NCI-H82 treated with DMSO at 0.1 percent for 48 hours (cell line): ENCODE measurements around the gene POLN.

Experiments
- DNase-seq: peaks from one replicate; lab custom pipeline; 2025; ENCODE audit not compliant: unreplicated experiment; lab: John Stamatoyannopoulos, UW

The POLN gene

DNA sequence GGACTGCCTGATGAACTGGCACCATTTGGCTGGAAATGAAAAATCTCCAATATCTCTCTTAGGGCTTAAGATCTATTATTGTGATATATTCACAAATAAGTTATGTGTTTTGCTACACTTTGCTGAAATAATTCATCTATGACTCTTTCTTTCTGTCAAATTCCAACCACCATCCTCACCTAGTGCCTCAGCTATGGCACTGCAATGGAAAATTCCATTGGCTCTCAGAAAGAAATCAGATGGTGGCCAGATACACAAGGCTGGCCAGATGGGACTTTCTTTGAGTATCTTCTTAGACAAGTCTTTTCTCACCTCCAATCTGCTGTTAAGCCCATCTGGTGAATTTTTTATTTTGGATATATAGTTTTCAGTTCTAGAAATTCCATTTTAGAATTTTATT lies 154.8 kb downstream of the POLN start:
- no peak for DNase-seq

DNA sequence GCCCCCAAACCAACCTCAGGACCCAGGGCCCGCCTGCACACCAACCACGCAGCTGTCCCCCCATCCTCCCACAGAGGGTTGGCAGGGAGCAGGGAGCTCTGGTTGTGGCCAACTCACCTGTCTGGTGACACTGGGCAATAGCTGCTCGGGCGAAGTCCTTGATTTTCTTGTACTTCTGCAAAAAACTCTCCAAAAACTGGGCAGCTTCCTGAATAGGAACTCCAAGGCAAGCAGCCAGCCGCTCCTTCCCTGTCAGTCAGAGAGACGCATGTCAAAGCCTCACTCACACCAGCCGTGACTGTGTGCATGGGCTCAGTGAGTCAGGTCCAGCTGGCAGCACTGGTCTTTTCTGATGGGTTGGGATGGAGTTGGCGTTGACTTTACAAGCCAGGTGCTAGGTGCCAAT lies 156.4 kb downstream of the POLN start:
- no peak for DNase-seq

DNA sequence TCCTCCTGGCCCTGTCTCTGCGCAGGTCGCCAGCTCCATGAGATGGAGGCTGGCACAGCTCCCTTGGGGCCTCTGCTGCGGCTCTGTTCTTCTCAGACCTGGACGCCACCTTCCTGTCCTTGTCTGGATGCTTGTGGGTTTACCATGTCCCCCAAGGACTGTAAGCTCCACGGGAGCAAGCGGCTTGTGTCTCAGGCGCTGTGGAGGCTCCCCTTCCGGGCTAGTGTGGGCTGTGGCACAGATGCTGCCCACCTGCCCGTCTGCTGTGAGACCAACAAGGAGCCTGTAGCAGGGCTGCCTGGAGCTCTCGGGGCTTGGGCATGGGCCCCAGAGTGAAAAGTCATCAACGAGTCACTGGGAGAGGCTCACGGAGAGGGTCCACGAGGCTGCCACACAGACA lies 157.6 kb downstream of the POLN start:
- no peak for DNase-seq

DNA sequence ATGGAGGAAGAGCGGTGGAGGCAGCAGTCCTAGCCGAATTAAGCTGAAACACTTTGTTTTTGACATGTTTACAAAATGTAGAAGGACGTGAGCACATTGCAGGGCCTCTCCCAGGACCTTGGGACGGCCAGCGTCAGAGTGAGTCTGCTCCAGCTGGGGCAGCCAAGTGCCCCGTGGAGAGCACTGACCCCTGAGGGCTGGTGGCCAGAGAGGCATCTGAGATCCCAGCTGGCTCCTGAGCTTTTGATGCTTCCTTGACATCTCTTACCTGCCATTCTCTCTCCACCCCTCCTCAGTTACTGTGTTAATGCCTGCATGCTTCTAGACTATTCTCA lies 158.1 kb downstream of the POLN start:
- DNase-seq, result no peak

DNA sequence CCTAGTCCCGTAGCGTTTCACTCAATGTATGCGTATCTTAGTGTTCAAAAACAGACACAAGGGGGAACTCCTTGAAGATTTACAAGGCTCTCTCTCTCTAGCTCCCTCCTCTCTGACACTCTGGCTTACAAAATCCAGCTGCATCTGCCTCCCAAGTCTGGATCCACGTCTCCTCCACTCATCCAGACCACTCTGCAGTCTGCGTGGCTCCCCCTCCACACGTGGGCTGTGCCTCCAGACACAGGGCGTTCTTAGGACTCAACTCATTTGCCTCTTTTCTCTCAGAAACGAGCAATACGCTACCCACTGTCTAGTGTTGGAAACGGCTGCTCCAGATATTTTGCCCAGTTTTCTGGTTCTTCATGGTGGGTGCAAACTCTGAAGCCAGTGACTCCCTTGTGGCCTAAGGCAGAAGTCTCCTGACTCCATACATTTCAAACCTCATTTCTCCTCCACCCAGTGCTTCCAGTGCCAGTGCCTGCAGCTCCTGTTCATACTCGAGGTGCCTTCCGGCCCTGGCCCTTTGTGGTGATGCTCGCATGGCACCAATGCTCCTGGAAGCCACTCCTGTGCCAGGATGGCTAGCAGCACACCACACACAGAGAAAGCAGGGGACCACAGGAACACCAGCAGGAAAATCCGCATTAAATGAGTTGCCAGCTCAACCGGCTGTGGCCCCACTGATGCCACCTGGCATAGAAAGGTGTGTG lies 158.7 kb downstream of the POLN start:
- no peak for DNase-seq

DNA sequence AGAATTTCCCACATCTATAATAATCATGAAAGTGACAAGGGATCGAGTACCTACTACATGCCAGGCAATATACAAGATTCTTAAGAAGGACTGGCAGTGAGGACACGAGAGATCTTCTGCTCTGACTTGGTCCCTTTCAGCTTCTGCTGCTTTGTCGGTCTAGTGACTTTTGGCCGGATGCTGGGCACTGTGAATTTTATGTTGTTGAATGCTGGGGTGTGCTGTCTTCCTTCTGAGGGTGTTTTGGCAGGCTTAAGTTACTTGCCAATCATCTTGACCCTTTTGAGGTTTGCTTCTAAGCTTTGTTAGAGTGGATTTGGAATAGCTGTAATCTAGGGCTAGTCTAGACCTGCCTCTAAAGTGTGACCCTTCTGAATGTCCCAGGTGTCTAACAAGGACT lies 159.3 kb downstream of the POLN start:
- no peak for DNase-seq

DNA sequence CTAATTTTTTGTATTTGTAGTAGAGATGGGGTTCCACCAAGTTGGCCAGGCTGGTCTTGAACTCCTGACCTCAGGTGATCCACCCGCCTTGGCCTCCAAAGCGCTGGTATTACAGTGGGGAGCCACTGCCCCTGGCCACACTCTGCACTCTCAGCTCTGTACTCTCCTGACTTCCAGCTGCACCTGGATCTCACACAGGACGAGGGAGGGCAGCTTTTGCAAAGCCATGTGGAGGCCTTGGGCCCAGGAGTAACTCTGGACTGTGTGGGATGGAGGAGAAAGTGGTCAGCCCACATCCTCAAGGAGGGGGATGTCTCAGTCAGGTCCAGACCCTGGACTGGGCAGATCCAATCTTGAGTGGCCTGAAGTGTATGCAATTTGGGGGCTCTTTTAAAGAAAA lies 159.8 kb downstream of the POLN start:
- DNase-seq, result no peak

DNA sequence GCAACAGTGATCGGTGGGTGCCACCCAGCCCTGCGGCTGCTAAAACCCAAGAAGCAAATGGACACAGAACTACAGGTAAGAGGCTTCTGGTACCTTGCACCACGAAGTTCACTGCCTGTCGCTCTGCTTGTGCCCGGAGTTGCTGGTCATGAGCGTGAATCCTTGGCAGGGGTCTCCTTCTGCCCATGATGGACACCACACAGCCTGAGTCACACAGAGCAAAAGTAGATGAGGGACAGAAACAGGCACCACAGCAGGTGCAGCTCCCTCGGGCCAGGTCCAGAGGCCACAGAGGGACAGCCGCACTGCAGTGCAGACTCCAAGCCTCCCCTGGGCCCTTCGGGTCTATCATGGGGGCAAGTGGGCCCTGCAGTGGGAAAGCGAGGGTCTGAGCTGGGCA lies 160.4 kb downstream of the POLN start:
- no peak for DNase-seq

DNA sequence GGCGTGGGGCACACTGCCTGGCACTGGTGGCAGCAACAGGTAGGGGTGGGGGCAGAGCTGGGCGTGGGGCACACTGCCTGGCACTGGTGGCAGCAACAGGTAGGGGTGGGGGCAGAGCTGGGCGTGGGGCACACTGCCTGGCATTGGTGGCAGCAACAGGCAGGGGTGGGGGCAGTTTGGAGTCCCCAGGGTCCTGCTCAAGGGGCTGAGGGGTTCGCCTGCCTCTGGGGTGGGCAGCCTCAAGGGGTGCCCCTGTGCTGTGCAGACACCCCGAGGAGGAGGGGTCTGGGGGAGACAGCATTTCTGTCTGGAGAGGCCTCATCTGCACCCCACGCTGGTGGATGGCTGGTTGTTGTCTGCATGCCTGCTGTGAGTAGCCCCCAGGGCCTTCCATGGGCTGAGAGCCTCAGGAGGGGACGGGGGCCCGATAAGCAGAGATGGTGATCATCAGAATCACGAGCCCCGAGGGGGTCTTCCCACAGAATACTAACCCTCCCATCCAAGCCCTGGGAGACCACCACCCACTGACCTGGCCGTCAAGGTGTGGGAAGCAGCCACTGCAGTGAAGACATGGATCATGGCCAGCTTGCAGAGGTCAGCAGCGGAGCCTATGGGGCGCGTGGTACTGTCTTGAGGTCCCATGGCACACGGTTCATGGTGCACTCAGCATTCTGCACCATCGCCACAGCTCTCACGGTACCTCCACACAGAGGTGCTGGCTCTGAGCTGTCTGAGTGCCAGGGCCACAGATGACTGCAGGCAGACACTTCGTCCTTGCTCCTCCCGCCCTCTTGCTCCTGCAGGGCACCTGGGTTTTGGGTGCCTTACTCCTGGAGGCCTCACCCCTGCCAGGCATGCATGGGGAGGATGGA lies 161.3 kb downstream of the POLN start:
- DNase-seq, result no peak

DNA sequence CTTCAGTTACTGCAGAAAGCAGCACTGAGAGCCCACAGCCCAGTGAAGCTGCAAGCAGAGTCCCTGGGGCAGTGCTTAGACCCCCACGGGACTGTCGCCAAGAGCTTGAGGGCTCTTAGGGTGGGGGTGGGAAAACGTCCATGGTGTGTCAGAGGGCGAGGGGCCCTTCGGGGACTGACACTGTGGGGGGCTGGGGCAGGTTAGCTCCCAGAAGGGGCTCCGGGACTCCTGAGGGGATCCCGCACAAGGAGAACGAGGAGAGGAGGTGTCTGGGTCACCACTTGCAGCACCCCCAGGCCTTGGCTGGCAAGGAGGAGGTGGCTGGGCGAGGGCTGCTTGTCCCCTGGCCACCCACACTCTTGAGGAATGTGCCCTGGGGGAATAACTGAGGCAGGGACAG lies 162.0 kb downstream of the POLN start:
- no peak for DNase-seq

DNA sequence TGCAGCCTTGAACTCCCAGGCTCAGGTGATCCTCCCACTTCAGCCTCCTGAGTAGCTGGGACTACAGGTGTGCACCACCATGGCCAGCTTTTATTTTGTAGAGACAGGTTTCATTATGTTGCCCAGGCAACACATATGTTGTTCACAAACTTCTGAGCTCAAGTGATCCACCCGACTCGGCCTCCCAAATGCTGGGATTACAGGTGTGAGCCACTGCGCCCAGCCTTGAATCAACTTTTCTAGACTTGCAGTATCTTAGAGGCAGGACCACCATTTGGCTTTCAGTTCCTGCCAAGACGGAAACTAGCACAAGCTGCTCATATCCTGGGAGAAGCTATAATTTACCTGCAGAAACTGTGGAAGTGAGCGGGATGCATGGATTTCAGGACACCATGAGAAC lies 162.9 kb downstream of the POLN start:
- DNase-seq, result no peak

DNA sequence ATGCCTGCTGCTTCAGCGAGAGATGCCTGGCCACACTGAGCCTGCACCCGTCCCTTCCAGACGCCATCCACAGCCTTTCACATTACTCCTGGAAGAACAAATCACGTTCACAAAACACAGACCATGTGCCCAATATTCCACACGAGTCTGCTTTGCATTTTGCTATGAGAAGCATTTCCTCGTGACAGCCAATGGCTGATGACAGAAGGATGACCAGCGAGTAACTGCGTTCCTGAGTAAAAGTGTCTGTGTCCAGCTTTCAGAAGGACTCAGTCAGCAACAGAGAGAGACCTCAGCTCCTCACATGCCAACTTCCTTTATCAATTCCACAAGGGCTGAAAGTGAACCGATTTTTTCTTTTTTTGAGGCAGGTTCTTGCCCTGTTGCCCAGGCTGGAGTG lies 163.3 kb downstream of the POLN start:
- DNase-seq, result no peak

DNA sequence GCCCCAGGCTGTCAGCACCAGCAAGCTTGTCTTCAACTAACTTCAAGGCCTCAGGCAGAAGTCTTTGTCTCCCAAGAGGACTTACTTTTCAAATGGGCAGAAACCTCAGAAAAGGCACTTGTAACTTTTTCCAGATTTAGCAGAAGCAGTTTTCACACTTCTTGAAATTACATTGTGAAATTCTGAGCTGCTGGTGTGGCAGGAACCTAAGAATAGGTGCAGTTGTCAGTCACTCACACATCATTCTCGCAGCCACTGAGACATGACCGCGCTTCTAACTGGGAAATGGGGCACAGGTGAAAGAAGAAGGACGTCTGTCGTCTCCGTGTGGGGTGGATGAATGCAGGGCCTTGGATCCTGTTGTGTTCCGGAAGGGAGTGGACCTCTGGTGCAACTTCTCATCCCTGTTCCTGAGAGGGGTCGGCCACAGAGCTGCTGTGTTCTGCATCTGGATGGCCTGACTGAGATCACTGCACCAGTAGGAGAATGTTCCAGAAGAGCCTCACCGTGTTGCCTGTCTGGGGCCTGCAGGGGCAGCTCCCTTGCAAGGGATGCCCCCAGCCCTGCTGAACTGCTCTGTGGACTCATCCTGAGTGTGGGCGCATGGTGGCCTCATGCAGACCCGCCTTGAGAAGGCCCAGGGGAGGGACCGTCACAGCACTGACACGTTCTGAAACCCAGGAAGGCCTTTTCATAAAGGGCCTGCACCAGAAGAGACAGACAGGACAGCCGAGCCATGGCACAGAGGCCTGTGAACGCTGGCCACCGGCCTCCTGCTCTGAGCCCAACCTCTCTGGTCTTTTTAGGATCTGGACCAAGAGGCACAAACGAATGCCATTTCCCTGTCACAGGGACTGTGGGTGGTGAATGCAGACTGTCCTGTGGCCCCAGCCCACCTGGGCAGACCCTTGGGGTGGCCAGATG lies 164.1 kb downstream of the POLN start:
- DNase-seq, result no peak

DNA sequence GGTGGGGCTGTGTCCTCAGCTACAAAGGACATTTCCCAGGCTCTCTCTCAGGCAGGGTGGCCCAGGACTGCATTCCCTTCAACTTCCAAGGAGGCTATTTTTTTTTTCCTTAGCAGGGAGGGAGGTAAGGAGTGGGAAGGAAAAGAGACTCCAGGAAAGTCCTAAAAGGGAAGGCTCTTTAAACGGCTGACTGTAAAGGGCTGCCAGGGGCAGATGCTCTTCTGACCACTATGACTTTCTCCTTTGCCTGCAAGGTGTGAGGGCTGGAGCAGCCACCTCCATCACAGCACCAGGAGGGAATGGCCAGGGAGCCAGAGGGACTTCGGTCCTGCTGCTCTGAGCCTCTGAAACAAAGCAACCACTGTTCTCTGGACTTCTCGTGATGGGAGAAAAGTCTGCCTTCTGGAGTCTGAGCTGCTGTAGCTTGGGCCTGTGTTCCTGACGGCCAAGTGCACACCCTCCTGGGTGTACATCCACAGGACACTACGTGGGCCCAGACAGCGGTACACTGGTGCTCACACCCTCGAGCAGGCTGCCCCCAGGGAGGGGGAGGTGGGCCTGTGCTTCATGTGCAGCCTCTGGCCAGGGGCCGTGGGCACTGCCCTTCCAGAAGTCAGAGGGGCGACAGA lies 164.9 kb downstream of the POLN start:
- DNase-seq, result no peak

DNA sequence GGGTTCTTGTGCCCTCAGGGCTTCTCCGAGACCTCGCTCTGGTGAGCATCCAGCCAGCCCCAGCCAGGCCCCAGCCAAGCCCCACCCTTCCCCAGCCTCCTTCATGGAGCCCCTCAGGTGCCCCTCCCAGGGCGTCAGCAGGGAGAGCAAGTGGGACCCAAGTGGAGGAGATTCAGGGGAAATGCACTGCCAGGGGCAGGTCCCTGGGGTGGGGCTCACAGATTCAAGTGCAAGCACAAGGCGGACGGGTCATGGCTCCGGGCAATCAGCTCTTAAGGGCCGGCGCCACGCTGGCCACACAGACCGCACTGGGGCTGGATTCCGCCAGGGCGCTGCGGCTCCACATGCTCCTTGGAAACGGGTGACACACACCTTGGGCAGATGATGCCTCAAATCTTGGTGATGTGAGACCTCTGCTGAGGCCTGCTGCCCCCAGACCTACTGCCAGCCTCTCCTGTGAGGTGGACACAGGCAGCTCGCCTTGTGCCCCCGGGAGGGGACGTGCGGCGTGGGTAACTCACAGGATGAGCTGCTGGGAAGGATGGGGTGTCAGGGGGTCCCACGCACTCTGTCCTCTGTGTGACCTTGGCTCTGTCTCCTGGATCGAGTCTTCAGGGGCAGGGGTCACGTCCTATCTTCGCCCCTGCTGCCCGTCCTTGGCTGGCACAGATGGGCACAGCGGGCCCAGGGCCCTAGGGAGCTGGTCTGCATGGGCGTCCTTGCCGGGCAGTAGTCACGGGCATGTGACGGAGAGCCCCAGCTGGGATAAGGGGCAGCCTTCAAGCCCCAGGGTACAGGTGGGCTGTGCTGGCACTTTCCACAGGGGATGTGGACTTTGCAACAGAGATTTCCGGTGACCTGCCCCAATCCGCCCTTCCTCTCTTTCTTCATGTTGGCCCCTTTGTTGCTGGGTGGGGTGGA lies 165.7 kb downstream of the POLN start:
- DNase-seq, result no peak

DNA sequence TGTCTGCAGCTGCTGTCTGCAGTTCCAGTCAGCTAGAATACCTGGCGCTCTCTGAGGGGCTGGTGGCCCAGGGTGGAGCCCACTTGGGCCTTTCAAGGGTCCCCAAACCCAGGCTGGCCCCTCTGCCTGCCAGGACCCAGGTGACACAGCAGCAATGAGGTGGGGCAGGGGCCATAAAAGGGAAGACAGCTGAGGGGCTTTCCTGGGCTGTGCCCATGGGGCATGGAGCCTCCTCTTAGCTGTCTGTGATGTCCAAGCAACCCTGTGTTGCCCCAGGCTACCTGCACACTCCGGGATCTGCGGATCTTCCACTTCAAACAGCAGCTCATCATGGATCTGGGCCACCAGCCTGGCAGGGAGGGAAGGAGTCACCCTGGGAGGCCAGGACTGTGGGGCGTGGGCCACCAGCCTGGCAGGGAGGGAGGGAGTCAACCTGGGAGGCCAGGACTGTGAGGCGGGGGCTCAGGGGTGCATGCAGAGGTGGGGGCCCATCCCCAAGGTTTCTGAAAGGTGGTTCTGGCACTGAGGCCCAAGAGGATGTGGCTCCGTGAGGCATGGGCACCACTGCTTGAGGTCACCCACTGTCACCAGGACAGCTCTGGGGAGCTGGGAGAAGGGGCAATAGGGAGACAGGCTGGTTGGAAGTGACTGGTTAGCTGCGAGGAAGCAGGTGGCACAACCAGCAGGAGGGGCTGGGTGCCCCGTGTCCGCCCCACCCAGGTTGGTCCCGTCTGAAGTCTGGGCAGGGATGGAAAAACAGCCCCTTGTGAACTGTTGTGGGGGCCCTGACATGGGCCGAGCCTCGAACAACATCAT lies 166.5 kb downstream of the POLN start:
- DNase-seq, result no peak

DNA sequence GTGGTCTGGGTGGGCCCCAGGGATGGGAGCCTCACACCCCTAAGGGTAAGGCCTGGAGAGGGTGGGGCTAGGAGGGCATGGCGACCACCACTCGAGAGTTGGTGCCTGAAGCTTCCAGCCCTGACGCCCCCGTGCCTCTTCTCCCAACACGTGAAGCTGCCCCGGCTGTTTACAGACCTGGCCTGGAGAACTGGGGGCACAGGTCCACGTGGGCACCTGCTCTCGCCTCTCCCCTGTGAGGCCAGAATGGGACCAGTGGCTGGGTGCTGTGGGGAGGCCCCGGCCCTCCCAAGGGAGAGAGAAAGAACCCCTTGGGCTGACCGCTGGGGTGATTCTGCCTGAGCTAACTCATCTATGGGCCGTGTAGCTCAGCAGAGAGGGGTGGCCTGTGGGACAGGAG lies 167.3 kb downstream of the POLN start:
- DNase-seq, result no peak

DNA sequence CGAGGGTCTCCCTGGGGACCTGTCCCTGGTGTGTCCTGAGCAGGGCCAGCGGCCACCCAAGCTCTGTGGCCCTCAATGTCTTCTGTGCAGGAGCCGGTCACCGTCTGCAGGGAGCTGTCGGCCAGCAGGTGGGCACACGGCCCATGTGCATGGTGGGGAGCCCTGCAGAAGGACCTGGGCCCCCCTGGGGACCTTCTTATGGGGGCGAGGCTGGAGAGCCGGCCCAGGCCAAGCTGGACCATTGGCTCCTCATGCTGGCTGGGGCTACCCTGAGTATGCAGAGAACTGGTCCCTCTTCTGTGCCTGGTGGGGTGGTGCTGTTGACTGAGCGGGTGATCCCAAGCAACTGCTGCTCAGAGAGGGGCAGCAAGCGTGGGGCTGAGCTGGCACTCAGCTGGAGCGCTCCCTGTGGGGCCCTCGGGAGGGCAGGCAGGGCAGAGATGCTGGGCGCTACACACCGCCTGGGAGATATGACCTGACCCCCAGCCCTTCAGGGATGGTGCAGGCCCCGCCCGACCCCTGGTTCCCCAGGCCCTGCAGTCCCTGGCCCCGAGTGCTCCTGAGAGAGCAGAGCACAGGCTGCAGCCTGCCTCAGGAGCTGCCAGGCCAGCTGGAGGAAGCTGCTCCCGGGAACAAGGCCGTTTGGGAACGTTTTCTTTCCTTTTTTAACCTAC lies 168.0 kb downstream of the POLN start:
- no peak for DNase-seq
